ENCODE results near the gene GARIN5B. TPM values are rescaled to one million over a fixed set of nuclear protein-coding genes. Genes with fewer than 3 reads are reported as not detected.

GARIN5B gene
- total RNA-seq, 1 donor from 2014 or later = not detected

- Histone ChIP-seq H3K27ac (replicated peaks) (no peak overlapping the region), H3K4me1 (peaks cover under 1% of the 10 kb centered on the region), H3K27me3 (ENCODE audit: low read depth) (no peaks in the 10 kb centered on the region), H3K36me3 (peaks cover 38% of the 10 kb centered on the region), H3K9me3 (replicated peaks) (no peaks in the 10 kb centered on the region), H3K4me3 (no peak overlapping the region)
- TF ChIP-seq CTCF (IDR thresholded peaks at IDR 0.05; ENCODE audit: borderline replicate concordance) = no peak
- no peak for DNase-seq
- intact Hi-C loops (cut with micrococcal nuclease) = no loop called here
Observed at GRCh38 chr19:55400281-55401087, 37.4 kb upstream of the GARIN5B start.

GRCh38 chr19:55398200-55398925, 35.3 kb upstream of the GARIN5B start:
- no peak for TF ChIP-seq CTCF (IDR thresholded peaks at IDR 0.05; ENCODE audit: borderline replicate concordance)
- H3K9me3 ChIP-seq (replicated peaks) = no peaks in the 10 kb centered on the region
- no peaks in the 10 kb centered on the region for H3K4me1 ChIP-seq
- no peak overlapping the region for H3K27ac ChIP-seq (replicated peaks)
- no peak for DNase-seq
- H3K36me3 ChIP-seq = peaks cover 27% of the 10 kb centered on the region
- intact Hi-C loops (cut with micrococcal nuclease) = no loop called here
- no peak overlapping the region for H3K4me3 ChIP-seq
- H3K27me3 ChIP-seq (ENCODE audit: low read depth) = no peaks in the 10 kb centered on the region

GRCh38 chr19:55392820-55393761, 30.0 kb upstream of the GARIN5B start:
- H3K4me3 ChIP-seq = no peak overlapping the region
- no peak for DNase-seq
- no peaks in the 10 kb centered on the region for H3K9me3 ChIP-seq (replicated peaks)
- H3K27me3 ChIP-seq (ENCODE audit: low read depth) = no peaks in the 10 kb centered on the region
- TF ChIP-seq CTCF (IDR thresholded peaks at IDR 0.05; ENCODE audit: borderline replicate concordance) = no peak
- intact Hi-C loops (cut with micrococcal nuclease) = no loop called here
- H3K4me1 ChIP-seq = peaks cover 30% of the 10 kb centered on the region
- peaks cover 39% of the 10 kb centered on the region for H3K36me3 ChIP-seq
- H3K27ac ChIP-seq (replicated peaks) = no peak overlapping the region

GRCh38 chr19:55391702-55392615, 28.9 kb upstream of the GARIN5B start:
- Histone ChIP-seq H3K27me3 (ENCODE audit: low read depth) (no peaks in the 10 kb centered on the region), H3K9me3 (replicated peaks) (no peaks in the 10 kb centered on the region), H3K27ac (replicated peaks) (no peak overlapping the region), H3K36me3 (peaks cover 50% of the 10 kb centered on the region), H3K4me1 (peaks cover 41% of the 10 kb centered on the region), H3K4me3 (no peak overlapping the region)
- TF ChIP-seq CTCF (IDR thresholded peaks at IDR 0.05; ENCODE audit: borderline replicate concordance) = no peak
- intact Hi-C loops (cut with micrococcal nuclease) = no loop called here
- no peak for DNase-seq

All from left ventricle myocardium inferior (tissue), 1 donor.